ENCODE results near the gene EXOC3.

- TF ChIP-seq CTCF (IDR thresholded peaks at IDR 0.05 in 4 of 5, conservative IDR thresholded peaks at IDR 0.05 in 1 of 5) = no peak
- no peak for TF ChIP-seq POLR2A (IDR thresholded peaks at IDR 0.05)
Observed at GRCh38 chr5:427415-428087, 15.4 kb upstream of the EXOC3 start.

Data from gastrocnemius medialis (tissue), 4 donors.